Body of pancreas (tissue), 4 donors: ENCODE data around the gene PRRT4.

ENCODE experiments used
- POLR2A ChIP-seq, 3 donors: fragments of 450-650 bp; IDR thresholded peaks; one replicate each; pipeline ENCODE4 v1.6.1; 2016; ENCODE audit warnings: antibody characterized with exemption in 3 of 3, mild to moderate bottlenecking in 2 of 3
- TF ChIP-seq, protein P1 (sequence below), 7 experiments: fragments of 450-650 bp in 4 of 7; fragments of 200-600 bp in 3 of 7; sonication (generic) in 3 of 7; IDR thresholded peaks; one replicate each; pipeline ENCODE4 v1.5.1; 2016 to 2019; ENCODE audit warnings: antibody characterized with exemption in 7 of 7

DNA sequence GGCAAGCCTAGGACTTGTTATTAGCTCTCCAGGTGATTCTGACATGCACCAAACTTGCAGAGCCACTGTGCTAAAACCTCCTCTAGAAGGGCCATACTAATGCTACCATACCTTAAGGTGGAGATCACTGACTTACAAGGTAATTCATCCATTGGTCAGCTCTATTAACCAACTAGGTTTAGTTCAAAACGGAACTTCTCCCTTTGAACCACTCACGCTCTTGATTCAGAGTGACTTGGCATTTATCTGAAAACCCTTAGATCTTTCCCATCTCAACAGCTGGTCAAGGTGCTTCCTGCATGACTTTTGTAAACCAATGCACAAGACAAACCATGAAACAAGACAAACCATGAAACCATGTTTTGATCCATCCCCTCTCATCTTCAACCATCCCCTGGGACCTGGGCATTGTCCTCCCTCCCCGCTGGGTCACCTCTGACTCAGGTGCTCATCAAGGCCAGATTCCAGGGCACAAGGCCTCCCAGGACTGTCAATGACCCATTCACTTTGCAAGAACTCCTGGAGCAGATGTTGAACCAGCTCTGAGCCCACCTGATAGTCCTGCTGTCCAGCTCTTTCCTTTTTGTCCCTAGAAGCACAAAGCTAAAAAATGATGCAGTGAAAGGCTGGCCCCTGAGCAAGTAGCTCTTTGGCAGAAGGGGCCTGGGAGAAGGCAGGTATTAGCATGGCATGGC lies 29.5 kb upstream of the PRRT4 start:
- TF ChIP-seq, protein P1, sequence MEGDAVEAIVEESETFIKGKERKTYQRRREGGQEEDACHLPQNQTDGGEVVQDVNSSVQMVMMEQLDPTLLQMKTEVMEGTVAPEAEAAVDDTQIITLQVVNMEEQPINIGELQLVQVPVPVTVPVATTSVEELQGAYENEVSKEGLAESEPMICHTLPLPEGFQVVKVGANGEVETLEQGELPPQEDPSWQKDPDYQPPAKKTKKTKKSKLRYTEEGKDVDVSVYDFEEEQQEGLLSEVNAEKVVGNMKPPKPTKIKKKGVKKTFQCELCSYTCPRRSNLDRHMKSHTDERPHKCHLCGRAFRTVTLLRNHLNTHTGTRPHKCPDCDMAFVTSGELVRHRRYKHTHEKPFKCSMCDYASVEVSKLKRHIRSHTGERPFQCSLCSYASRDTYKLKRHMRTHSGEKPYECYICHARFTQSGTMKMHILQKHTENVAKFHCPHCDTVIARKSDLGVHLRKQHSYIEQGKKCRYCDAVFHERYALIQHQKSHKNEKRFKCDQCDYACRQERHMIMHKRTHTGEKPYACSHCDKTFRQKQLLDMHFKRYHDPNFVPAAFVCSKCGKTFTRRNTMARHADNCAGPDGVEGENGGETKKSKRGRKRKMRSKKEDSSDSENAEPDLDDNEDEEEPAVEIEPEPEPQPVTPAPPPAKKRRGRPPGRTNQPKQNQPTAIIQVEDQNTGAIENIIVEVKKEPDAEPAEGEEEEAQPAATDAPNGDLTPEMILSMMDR (IDR thresholded peaks at IDR 0.05): no peak
- TF ChIP-seq POLR2A (IDR thresholded peaks at IDR 0.05): no peak
